ENCODE results near the gene LLGL2. TPM values are rescaled to one million over a fixed set of nuclear protein-coding genes. Genes with fewer than 3 reads are reported as not detected.

The LLGL2 gene
- total RNA-seq, 1 donor: 13.2 TPM

GRCh38 chr17:75540923-75541503, 15.5 kb downstream of the LLGL2 start:
- no peaks in the 10 kb centered on the region for H3K9me3 ChIP-seq (ENCODE audit: low read depth, low read length)
- H3K4me1 ChIP-seq (ENCODE audit: insufficient read depth, low read length): peaks cover 4% of the 10 kb centered on the region
- no peak overlapping the region for H3K4me3 ChIP-seq (ENCODE audit: low read length)
- H3K27me3 ChIP-seq (ENCODE audit: insufficient read depth, low read length): no peaks in the 10 kb centered on the region

DNA sequence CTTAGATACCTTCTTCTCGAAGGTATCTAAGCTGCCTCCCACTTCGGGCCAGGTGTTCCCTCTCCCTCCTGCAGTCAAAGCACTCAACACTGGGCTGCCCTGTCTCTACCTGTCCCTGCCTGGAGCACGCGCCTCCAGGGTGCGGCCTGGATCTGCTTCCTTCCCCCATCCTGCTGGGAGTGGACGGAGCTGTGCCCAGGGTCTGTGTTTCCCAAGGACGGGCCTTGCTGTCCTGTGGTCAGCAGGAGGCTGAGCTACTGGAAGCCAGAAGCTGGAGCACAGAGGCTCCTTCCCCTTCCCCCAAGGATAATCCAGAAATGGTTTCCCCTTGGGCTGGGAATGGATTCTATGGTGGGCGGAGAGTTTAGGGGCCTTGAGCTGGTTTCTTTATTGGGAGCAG, 16.7 kb downstream of the LLGL2 start:
- Histone ChIP-seq H3K27me3 (ENCODE audit: insufficient read depth, low read length) (no peaks in the 10 kb centered on the region), H3K4me1 (ENCODE audit: insufficient read depth, low read length) (no peaks in the 10 kb centered on the region), H3K4me3 (ENCODE audit: low read length) (no peak overlapping the region), H3K9me3 (ENCODE audit: low read depth, low read length) (no peaks in the 10 kb centered on the region)

- H3K4me3 ChIP-seq (ENCODE audit: low read length): no peak overlapping the region
- H3K4me1 ChIP-seq (ENCODE audit: insufficient read depth, low read length): no peaks in the 10 kb centered on the region
- no peaks in the 10 kb centered on the region for H3K9me3 ChIP-seq (ENCODE audit: low read depth, low read length)
- no peaks in the 10 kb centered on the region for H3K27me3 ChIP-seq (ENCODE audit: insufficient read depth, low read length)
Observed at GRCh38 chr17:75542728-75543336, 17.3 kb downstream of the LLGL2 start.

DNA sequence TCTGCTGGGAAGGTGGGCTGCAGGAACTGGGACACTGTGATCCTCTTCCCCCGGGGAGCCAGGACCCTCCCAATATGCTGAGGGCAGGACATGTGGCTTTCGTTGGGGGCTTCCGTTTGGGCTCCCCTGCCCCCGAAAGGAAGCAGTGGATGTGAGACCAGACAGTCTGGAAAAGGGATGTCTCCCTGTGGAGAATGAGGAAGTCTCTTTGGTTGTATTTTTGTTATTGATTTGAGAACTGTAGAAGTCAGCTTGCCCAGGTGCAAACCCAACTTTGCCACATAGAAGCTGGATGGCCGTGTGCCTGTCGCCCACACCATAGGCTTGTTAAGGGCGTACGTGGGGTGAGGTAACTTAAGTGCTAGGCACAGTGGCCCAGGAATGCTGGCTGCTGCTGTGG, 18.8 kb downstream of the LLGL2 start:
- H3K9me3 ChIP-seq (ENCODE audit: low read depth, low read length): no peaks in the 10 kb centered on the region
- no peak overlapping the region for H3K4me3 ChIP-seq (ENCODE audit: low read length)
- H3K4me1 ChIP-seq (ENCODE audit: insufficient read depth, low read length): no peaks in the 10 kb centered on the region
- no peaks in the 10 kb centered on the region for H3K27me3 ChIP-seq (ENCODE audit: insufficient read depth, low read length)

GRCh38 chr17:75546181-75546580, 20.7 kb downstream of the LLGL2 start:
- no peaks in the 10 kb centered on the region for H3K9me3 ChIP-seq (ENCODE audit: low read depth, low read length)
- H3K4me3 ChIP-seq (ENCODE audit: low read length): no peak overlapping the region
- H3K4me1 ChIP-seq (ENCODE audit: insufficient read depth, low read length): no peaks in the 10 kb centered on the region
- H3K27me3 ChIP-seq (ENCODE audit: insufficient read depth, low read length): no peaks in the 10 kb centered on the region

DNA sequence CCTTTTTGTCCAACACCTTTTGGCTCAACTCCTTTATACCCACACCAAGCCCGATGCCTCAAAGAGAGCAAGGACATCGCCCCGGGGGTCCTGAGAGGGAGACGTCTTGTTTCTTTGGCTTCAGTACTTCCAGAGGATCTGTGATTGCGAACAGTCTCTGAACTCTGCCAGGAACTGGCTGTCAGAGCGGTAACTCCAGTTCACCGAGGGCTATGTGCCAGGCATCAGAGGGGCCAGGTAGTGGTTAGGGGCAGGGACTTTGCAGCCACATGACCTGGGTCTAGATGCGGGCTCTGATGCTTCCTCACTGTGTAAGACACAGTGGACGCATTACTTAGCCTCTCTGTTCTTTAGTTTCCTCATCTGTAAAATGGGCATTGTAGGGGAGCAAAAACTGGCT, 21.6 kb downstream of the LLGL2 start:
- H3K27me3 ChIP-seq (ENCODE audit: insufficient read depth, low read length): no peaks in the 10 kb centered on the region
- H3K9me3 ChIP-seq (ENCODE audit: low read depth, low read length): no peaks in the 10 kb centered on the region
- no peak overlapping the region for H3K4me3 ChIP-seq (ENCODE audit: low read length)
- H3K4me1 ChIP-seq (ENCODE audit: insufficient read depth, low read length): no peaks in the 10 kb centered on the region

GRCh38 chr17:75548813-75549212, 23.3 kb downstream of the LLGL2 start:
- Histone ChIP-seq H3K4me1 (ENCODE audit: insufficient read depth, low read length) (no peaks in the 10 kb centered on the region), H3K27me3 (ENCODE audit: insufficient read depth, low read length) (no peaks in the 10 kb centered on the region), H3K4me3 (ENCODE audit: low read length) (no peak overlapping the region), H3K9me3 (ENCODE audit: low read depth, low read length) (no peaks in the 10 kb centered on the region)

DNA sequence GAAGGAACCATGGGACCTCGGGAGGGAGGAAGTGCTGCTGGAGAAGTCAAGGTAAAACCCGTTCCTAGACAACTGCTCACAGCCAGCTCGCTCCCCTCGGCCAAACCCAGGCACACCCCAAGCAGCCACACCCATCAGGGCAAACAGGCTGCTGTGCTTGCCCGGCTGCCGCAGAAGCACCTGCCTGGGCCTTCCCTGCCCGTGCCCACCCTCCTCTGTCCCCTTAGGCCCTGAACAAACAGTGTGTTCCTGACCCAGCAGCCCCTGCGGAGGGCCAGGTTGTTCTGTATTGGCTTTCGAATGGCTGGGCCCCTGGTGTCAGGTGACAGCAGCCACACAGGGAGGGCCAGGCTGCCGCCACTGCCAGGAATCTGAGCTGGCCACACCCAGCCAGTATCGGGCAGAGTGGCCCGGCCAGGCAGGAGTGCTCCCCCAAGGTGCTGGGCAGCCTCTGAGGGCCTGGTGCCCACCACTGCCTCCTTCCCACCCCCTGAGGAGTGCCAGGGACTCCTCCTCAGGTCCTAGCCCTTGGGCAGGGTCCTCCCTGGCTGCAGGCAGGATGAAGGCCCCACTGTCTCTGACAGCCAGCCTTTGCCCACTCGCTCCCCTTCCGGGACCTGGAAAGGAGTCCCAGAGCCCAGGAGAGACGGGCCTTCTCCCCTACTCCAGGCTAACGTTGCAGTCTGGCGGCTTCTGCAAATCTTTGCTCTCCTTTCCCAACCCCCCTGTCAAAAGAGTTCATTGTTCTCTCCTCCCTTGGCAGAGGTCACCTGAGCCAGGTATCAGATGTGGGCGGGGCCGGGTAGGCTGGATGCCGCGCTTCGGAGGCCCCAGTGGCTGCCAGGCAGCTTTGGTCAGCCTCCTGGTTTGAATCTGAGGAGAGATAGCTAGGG, 24.0 kb downstream of the LLGL2 start:
- H3K27me3 ChIP-seq (ENCODE audit: insufficient read depth, low read length): no peaks in the 10 kb centered on the region
- H3K4me3 ChIP-seq (ENCODE audit: low read length): no peak overlapping the region
- no peaks in the 10 kb centered on the region for H3K9me3 ChIP-seq (ENCODE audit: low read depth, low read length)
- no peaks in the 10 kb centered on the region for H3K4me1 ChIP-seq (ENCODE audit: insufficient read depth, low read length)

- Histone ChIP-seq H3K4me1 (ENCODE audit: insufficient read depth, low read length) (no peaks in the 10 kb centered on the region), H3K27me3 (ENCODE audit: insufficient read depth, low read length) (no peaks in the 10 kb centered on the region), H3K4me3 (ENCODE audit: low read length) (no peak overlapping the region), H3K9me3 (ENCODE audit: low read depth, low read length) (no peaks in the 10 kb centered on the region)
Observed at GRCh38 chr17:75550139-75550465, 24.6 kb downstream of the LLGL2 start.

- H3K4me1 ChIP-seq (ENCODE audit: insufficient read depth, low read length): no peaks in the 10 kb centered on the region
- H3K4me3 ChIP-seq (ENCODE audit: low read length): no peak overlapping the region
- no peaks in the 10 kb centered on the region for H3K27me3 ChIP-seq (ENCODE audit: insufficient read depth, low read length)
- H3K9me3 ChIP-seq (ENCODE audit: low read depth, low read length): no peaks in the 10 kb centered on the region
Observed at GRCh38 chr17:75551266-75551665, 25.8 kb downstream of the LLGL2 start.

GRCh38 chr17:75552425-75553294, 27.2 kb downstream of the LLGL2 start:
- no peaks in the 10 kb centered on the region for H3K4me1 ChIP-seq (ENCODE audit: insufficient read depth, low read length)
- H3K27me3 ChIP-seq (ENCODE audit: insufficient read depth, low read length): no peaks in the 10 kb centered on the region
- H3K4me3 ChIP-seq (ENCODE audit: low read length): no peak overlapping the region
- H3K9me3 ChIP-seq (ENCODE audit: low read depth, low read length): no peaks in the 10 kb centered on the region

DNA sequence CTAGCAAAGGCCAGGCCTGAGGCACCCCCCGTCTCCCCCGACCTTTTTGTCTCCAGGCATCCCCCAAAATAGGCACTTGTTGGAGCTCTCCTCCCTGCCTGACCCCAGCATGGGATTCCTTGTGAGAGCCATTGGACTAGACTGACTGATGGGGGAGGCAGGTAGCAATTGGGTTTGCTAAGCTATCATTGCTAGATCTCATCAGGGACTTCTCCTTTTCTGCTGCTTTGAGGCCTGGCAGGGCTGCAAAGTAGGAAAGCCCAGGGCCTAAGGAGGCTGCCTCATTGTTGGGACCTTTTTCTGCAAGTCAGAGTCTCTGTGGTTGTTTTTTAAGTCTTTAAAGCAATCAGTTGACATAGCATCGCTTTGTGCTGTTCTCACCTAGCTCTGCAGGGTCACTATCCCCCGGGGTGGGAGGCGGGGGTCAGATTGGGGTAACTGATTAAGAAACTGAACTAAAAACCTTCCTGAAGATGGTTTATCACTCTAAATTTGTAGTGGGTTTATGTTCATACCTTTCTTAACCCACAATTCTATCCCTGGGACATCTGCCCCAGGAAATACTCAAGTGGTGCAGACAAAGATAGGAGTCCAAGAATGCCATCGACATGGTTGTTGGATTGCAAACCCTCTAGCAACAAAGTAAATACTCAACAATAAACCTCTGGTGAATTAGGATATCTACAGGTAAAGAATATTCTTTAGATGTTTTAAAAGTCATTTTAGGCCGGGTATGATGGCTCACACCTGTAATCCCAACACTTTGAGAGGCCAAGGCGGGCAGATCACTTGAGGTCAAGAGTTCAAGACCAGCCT, 28.0 kb downstream of the LLGL2 start:
- H3K27me3 ChIP-seq (ENCODE audit: insufficient read depth, low read length): no peaks in the 10 kb centered on the region
- no peak overlapping the region for H3K4me3 ChIP-seq (ENCODE audit: low read length)
- H3K9me3 ChIP-seq (ENCODE audit: low read depth, low read length): no peaks in the 10 kb centered on the region
- no peaks in the 10 kb centered on the region for H3K4me1 ChIP-seq (ENCODE audit: insufficient read depth, low read length)

GRCh38 chr17:75555679-75556153, 30.2 kb downstream of the LLGL2 start:
- Histone ChIP-seq H3K4me3 (ENCODE audit: low read length) (no peak overlapping the region), H3K4me1 (ENCODE audit: insufficient read depth, low read length) (no peaks in the 10 kb centered on the region), H3K27me3 (ENCODE audit: insufficient read depth, low read length) (no peaks in the 10 kb centered on the region), H3K9me3 (ENCODE audit: low read depth, low read length) (no peaks in the 10 kb centered on the region)

All from mononuclear cell (primary cell).